Osteoblast (primary cell): Measurements from ENCODE around the gene CELSR1. TPM values are rescaled to one million over a fixed set of nuclear protein-coding genes. Genes with fewer than 3 reads are reported as not detected.

Experiments used
- DNase-seq: peaks from one replicate; pipeline ENCODE4 v3.0.0; 2011; ENCODE audit warnings: low spot score, mixed read lengths; ENCODE audit not compliant: insufficient read length; ENCODE audit errors: missing footprints
- H2AFZ ChIP-seq: 2 replicates; pipeline ENCODE4 v1.6.0; 2011; ENCODE audit warnings: mild to moderate bottlenecking, low read length
- H3K27ac ChIP-seq: 2 replicates; pipeline ENCODE4 v1.5.1; 2011; ENCODE audit warnings: mild to moderate bottlenecking, low read depth, low read length, moderate library complexity
- H3K27me3 ChIP-seq: 2 replicates; pipeline ENCODE4 v1.6.0; 2012; ENCODE audit warnings: mild to moderate bottlenecking, control low read depth, inconsistent platforms, low read length, moderate library complexity; ENCODE audit not compliant: insufficient read depth
- H3K36me3 ChIP-seq: 2 replicates; pipeline ENCODE4 v1.5.1; 2011; ENCODE audit warnings: mild to moderate bottlenecking, low read length, control low read depth, moderate library complexity; ENCODE audit not compliant: insufficient read depth
- H3K4me1 ChIP-seq: 2 replicates; pipeline ENCODE4 v1.5.1; 2011; ENCODE audit warnings: mild to moderate bottlenecking, low read length, control low read depth, moderate library complexity; ENCODE audit not compliant: insufficient read depth
- H3K4me2 ChIP-seq: 2 replicates; pipeline ENCODE4 v1.6.0; 2011; ENCODE audit warnings: mild to moderate bottlenecking, low read length; ENCODE audit not compliant: insufficient read depth
- H3K4me3 ChIP-seq: fragments of 200-600 bp; sonication (generic); 3 replicates; pipeline ENCODE4 v1.5.1; 2012; ENCODE audit warnings: mild to moderate bottlenecking, low read length, inconsistent platforms; ENCODE audit not compliant: insufficient read depth
- H3K79me2 ChIP-seq: 2 replicates; pipeline ENCODE4 v1.6.0; 2012; ENCODE audit warnings: mild to moderate bottlenecking, low read length, control low read depth, inconsistent platforms; ENCODE audit not compliant: insufficient read depth
- H3K9me3 ChIP-seq: 2 replicates; pipeline ENCODE4 v1.5.1; 2011; ENCODE audit warnings: low read depth, low read length, control low read depth
- H4K20me1 ChIP-seq: 2 replicates; pipeline ENCODE4 v1.6.0; 2012; ENCODE audit warnings: mild to moderate bottlenecking, low read length, control low read depth; ENCODE audit not compliant: insufficient read depth
- total RNA-seq: library from RNA; depleted of rRNA; stranded (reverse); fragments of >200 nt; gene quantifications from 2 replicates; pipeline ENCODE4 v1.2.3, GENCODE V29; 2012
- TF ChIP-seq, protein P1 (sequence below): IDR thresholded peaks from 2 replicates; pipeline ENCODE4 v1.5.1; 2011; ENCODE audit warnings: mild to moderate bottlenecking, low read depth, low read length, moderate library complexity; ENCODE audit errors: extremely low read depth

The CELSR1 gene
- total RNA-seq, 1 donor: 3.6 TPM

DNA sequence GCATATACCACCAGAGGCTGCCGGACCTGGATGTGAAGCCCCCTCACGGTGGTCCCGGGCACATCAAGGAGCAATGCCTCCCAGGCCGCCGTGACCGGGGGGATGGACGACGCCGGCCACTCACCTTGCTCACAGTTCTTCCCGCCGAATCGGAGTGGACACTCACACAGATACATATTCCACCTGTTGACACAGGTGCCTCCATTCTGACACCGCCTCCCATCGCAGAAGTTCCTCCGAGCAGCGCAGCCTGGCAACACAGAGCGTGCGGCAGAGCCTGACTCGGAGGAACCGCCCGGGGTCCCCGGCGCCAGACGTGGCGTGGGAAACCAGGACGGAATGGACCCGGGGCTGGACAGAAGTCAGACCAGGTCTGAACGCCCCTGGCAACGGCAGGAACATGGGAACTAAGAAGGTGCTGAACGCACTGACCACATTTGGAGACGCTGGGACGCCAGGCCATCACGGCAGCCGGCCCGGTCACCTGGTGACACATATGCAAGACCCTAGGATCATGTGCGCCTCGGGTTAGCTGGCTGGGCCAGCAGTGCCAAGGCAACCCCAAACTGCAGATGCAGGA is 127.7 kb downstream of the CELSR1 start:
- peaks cover 11% of the 10 kb centered on the region for H3K27me3 ChIP-seq
- TF ChIP-seq, protein P1, sequence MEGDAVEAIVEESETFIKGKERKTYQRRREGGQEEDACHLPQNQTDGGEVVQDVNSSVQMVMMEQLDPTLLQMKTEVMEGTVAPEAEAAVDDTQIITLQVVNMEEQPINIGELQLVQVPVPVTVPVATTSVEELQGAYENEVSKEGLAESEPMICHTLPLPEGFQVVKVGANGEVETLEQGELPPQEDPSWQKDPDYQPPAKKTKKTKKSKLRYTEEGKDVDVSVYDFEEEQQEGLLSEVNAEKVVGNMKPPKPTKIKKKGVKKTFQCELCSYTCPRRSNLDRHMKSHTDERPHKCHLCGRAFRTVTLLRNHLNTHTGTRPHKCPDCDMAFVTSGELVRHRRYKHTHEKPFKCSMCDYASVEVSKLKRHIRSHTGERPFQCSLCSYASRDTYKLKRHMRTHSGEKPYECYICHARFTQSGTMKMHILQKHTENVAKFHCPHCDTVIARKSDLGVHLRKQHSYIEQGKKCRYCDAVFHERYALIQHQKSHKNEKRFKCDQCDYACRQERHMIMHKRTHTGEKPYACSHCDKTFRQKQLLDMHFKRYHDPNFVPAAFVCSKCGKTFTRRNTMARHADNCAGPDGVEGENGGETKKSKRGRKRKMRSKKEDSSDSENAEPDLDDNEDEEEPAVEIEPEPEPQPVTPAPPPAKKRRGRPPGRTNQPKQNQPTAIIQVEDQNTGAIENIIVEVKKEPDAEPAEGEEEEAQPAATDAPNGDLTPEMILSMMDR: no peak
- no peak overlapping the region for H3K4me3 ChIP-seq
- H2AFZ ChIP-seq: no peak overlapping the region
- no peak for DNase-seq
- no peaks in the 10 kb centered on the region for H3K9me3 ChIP-seq
- H3K4me2 ChIP-seq: no peak overlapping the region
- no peaks in the 10 kb centered on the region for H3K36me3 ChIP-seq
- no peak overlapping the region for H3K27ac ChIP-seq
- no peaks in the 10 kb centered on the region for H4K20me1 ChIP-seq
- no peaks in the 10 kb centered on the region for H3K79me2 ChIP-seq
- H3K4me1 ChIP-seq: no peaks in the 10 kb centered on the region

DNA sequence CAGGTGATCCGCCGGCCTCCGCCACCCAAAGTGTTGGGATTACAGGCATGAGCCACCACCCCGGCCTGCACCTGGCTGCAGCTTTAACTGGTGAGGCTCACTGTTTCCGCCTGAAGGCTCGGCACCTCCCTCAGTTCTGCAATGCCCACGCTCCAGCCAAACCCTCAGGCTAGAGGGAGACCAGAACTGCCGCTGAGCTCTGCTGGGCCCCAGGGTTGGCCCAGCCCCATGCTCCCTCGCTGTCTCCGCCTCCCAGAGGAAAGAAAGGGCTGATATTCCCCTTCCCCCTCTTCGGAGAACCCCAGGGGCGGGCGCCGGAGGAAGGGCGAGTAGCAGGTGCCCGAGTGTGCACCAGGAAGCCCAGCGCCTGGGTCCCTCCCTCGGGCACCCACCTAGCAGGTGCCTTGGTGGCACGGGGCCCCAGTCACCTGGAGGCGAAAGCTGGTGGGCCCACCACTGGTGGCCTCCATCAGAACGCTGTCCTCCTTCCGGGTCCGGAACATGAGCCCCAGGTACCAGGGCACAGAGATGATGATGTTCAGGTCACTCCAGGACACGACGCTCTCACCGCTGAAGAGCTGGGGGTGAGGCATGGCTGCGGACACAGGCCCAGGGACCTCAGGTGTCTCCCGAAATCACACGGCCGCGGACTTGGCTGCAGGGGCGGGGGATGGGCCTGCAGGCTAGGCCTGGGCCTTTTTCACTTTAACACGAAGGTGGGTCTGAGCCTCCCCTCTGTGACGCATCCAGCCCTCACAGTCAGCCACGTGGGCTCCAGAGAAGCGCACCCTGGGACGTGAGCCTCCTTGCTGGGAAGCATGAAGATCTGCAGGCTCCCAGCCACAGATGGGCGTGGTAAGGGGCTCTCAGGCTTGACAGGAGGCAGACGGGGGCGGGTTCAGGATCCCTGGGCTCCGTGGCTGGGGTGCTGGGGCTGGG is 128.6 kb downstream of the CELSR1 start:
- no peak overlapping the region for H3K27ac ChIP-seq

DNA sequence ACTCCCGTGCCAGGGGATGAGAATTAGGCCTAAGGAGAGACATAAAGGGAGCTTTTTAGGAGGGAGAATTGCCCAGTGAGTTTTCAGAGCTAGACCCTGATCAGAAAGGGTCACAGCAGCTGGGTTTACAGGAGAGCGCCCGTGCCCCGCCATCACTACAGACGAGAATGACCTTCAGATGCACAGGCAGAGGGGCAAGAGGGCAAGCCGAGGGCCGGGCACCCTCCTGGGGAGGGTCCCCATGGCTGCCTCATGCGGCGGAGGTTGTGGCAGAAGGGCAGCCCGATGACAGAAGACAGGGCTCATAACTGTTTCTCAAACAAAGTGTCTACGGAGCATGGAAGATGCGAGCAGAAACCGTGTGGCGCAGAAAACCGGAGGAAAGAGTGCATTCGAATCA is 129.7 kb downstream of the CELSR1 start:
- TF ChIP-seq, protein P1: no peak
- DNase-seq: no peak
- no peaks in the 10 kb centered on the region for H3K4me1 ChIP-seq
- H3K4me2 ChIP-seq: no peak overlapping the region
- no peaks in the 10 kb centered on the region for H3K36me3 ChIP-seq
- H3K79me2 ChIP-seq: no peaks in the 10 kb centered on the region
- peaks cover 2% of the 10 kb centered on the region for H3K27me3 ChIP-seq
- H3K27ac ChIP-seq: no peak overlapping the region
- H3K4me3 ChIP-seq: no peak overlapping the region
- H2AFZ ChIP-seq: no peak overlapping the region
- no peaks in the 10 kb centered on the region for H3K9me3 ChIP-seq
- H4K20me1 ChIP-seq: no peaks in the 10 kb centered on the region

More for the DNA sequence above, 128.6 kb downstream of the CELSR1 start:
- Histone ChIP-seq H3K4me2 (no peak overlapping the region), H3K4me1 (no peaks in the 10 kb centered on the region), H4K20me1 (no peaks in the 10 kb centered on the region), H3K36me3 (no peaks in the 10 kb centered on the region), H2AFZ (no peak overlapping the region), H3K27me3 (peaks cover 11% of the 10 kb centered on the region), H3K4me3 (no peak overlapping the region), H3K9me3 (no peaks in the 10 kb centered on the region), H3K79me2 (no peaks in the 10 kb centered on the region)
- TF ChIP-seq, protein P1: no peak
- DNase-seq: no peak

DNA sequence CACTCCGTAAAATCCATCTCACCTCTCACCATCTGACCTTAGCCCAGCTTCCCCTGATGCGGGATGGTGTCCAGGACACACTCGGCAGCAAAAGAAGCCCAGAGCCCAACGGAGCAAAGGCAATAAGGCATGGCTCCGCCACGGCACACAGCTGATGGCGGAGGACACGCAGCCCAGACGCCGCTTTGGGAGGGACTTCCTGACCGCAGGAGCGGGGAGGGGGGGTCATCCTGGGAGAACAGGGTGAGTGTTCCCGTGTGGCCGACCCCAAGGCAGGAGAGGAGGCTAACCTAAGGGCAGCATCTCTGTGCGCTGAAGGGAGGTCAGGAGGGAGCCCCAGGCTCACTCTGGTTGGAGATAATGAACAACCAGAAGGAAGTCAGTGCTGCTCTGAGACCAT is 130.6 kb downstream of the CELSR1 start:
- Histone ChIP-seq H3K4me2 (no peak overlapping the region), H3K4me3 (no peak overlapping the region), H3K9me3 (no peaks in the 10 kb centered on the region), H3K79me2 (no peaks in the 10 kb centered on the region), H2AFZ (no peak overlapping the region), H4K20me1 (no peaks in the 10 kb centered on the region), H3K36me3 (no peaks in the 10 kb centered on the region), H3K27ac (no peak overlapping the region), H3K4me1 (no peaks in the 10 kb centered on the region), H3K27me3 (no peaks in the 10 kb centered on the region)
- TF ChIP-seq, protein P1: no peak
- DNase-seq: no peak
